HepG2 (cell line): Measurements from ENCODE around the gene SAPCD1. TPM values are rescaled to one million over a fixed set of nuclear protein-coding genes. Genes with fewer than 3 reads are reported as not detected.
A peak's percentile ranks its signal among the peaks of the same experiment; 100 is the strongest.

Experiments
- HMG20A ChIP-seq: IDR thresholded peaks from 2 replicates; pipeline ENCODE4 v1.6.1; 2016; ENCODE audit warnings: borderline replicate concordance
- HNRNPH1 ChIP-seq: fragments of 200-400 bp; formaldehyde crosslinking; optimal IDR thresholded peaks from 2 replicates; pipeline ENCODE3; 2017; ENCODE audit warnings: mild to moderate bottlenecking, low read depth, low read length
- KAT2B ChIP-seq: fragments of 150-350 bp; IDR thresholded peaks from 2 replicates; pipeline ENCODE4 v1.6.1; 2014; ENCODE audit warnings: low read depth, low read length, borderline replicate concordance
- LRRFIP1 ChIP-seq: sonication (generic); formaldehyde crosslinking; conservative IDR thresholded peaks from 2 replicates; pipeline ENCODE4 v1.4.0; 2020; ENCODE audit warnings: missing genetic modification reagents
- MAZ ChIP-seq, 2 experiments: sonication (generic) in 1 of 2; formaldehyde crosslinking in 1 of 2; IDR thresholded peaks; 2 replicates each; pipeline versions ENCODE4 v1.5.0 to v1.6.1; 2012 to 2020; ENCODE audit warnings: low read depth in 2 of 2, mild to moderate bottlenecking in 2 of 2, borderline replicate concordance in 1 of 2, improper control_type of control experiment in 1 of 2, low read length in 1 of 2, missing genetic modification reagents in 1 of 2, moderate library complexity in 1 of 2
- NR2F2 ChIP-seq: IDR thresholded peaks from 2 replicates; pipeline ENCODE4 v1.6.1; 2012; ENCODE audit warnings: low read depth, inconsistent platforms, borderline replicate concordance
- POLR2AphosphoS5 ChIP-seq: IDR thresholded peaks from 2 replicates; pipeline ENCODE4 v1.6.1; 2012; ENCODE audit warnings: low read depth, low read length
- RORA ChIP-seq: sonication (generic); formaldehyde crosslinking; IDR thresholded peaks from 2 replicates; pipeline ENCODE4 v1.5.0; 2020; ENCODE audit warnings: mild to moderate bottlenecking, missing genetic modification reagents, moderate library complexity
- STAT6 ChIP-seq: sonication (generic); formaldehyde crosslinking; IDR thresholded peaks from 2 replicates; pipeline ENCODE4 v1.4.0; 2020; ENCODE audit warnings: missing genetic modification reagents, mild to moderate bottlenecking, borderline replicate concordance
- ZBTB1 ChIP-seq: sonication (generic); formaldehyde crosslinking; IDR thresholded peaks from 2 replicates; pipeline ENCODE4 v1.4.0; 2020; ENCODE audit warnings: missing genetic modification reagents, borderline replicate concordance
- ZEB1 ChIP-seq: IDR thresholded peaks from 2 replicates; pipeline ENCODE4 v1.6.1; 2012; ENCODE audit warnings: mild to moderate bottlenecking, low read depth, inconsistent platforms; ENCODE audit not compliant: insufficient replicate concordance
- ZNF326 ChIP-seq: sonication (generic); formaldehyde crosslinking; IDR thresholded peaks from 2 replicates; pipeline ENCODE4 v1.4.0; 2020; ENCODE audit warnings: missing genetic modification reagents, borderline replicate concordance
- ZNF460 ChIP-seq: sonication (generic); formaldehyde crosslinking; IDR thresholded peaks from 2 replicates; pipeline ENCODE4 v1.5.1; 2020; ENCODE audit warnings: missing genetic modification reagents, mild to moderate bottlenecking, borderline replicate concordance
- ZNF549 ChIP-seq: sonication (generic); formaldehyde crosslinking; IDR thresholded peaks from 2 replicates; pipeline ENCODE4 v1.5.0; 2020; ENCODE audit warnings: missing genetic modification reagents
- polyA plus RNA-seq, 8 experiments: library from polyadenylated mRNA; depleted of rRNA in 3 of 8; stranded (reverse) in 7 of 8; unstranded in 1 of 8; fragments of >200 nt; fragmentation: Illumina TruSeq in 4 of 8; extraction: Trizol in 4 of 8; gene quantifications; 2 replicates each; pipeline versions ENCODE4 v1.2.1 to v1.2.3, GENCODE V29; 2011 to 2016; ENCODE audit warnings: low read depth in 4 of 8, missing spikeins in 1 of 8, mixed read lengths in 1 of 8; ENCODE audit not compliant: insufficient read depth in 1 of 8
- total RNA-seq, 5 experiments: library from RNA; depleted of rRNA; stranded (reverse); fragments of >200 nt; fragmentation: Illumina TruSeq; extraction: Trizol; gene quantifications; 2 replicates each; pipeline ENCODE4 v1.2.3, GENCODE V29; 2016; ENCODE audit warnings: low read depth in 1 of 5
- TF ChIP-seq, protein P1 (sequence below): sonication (generic); formaldehyde crosslinking; IDR thresholded peaks from 2 replicates; pipeline ENCODE4 v1.8.1; 2023; ENCODE audit warnings: mild to moderate bottlenecking, missing genetic modification reagents
- TF ChIP-seq, protein P2 (sequence below): sonication (generic); formaldehyde crosslinking; IDR thresholded peaks from 2 replicates; pipeline ENCODE4 v1.4.0; 2020; ENCODE audit warnings: mild to moderate bottlenecking, missing genetic modification reagents, borderline replicate concordance

The SAPCD1 gene
- total and polyA plus RNA-seq, 2 of the 13 experiments (the other 11 are each of a cell fraction or from before 2014, with no cell fraction given), result 2.5 to 3.9 TPM

- TF ChIP-seq, protein P1, sequence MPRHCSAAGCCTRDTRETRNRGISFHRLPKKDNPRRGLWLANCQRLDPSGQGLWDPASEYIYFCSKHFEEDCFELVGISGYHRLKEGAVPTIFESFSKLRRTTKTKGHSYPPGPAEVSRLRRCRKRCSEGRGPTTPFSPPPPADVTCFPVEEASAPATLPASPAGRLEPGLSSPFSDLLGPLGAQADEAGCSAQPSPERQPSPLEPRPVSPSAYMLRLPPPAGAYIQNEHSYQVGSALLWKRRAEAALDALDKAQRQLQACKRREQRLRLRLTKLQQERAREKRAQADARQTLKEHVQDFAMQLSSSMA (CRISPR knock-in tag), result peak; percentile 63; the same call in 1 of the 2 replicates
- TF ChIP-seq MAZ (IDR thresholded peaks at IDR 0.05; ENCODE audit: borderline replicate concordance, low read depth, low read length) (peak; percentile 34; the same call in 1 of the 2 replicates), MAZ (CRISPR knock-in tag; IDR thresholded peaks at IDR 0.05; ENCODE audit: low read depth) (peak; percentile 79), ZEB1 (no peak), STAT6 (CRISPR knock-in tag) (no peak), HMG20A (CRISPR knock-in tag) (peak; percentile 27; the same call in 1 of the 2 replicates), RORA (CRISPR knock-in tag) (no peak), KAT2B (no peak), ZNF549 (no peak), NR2F2 (no peak), ZNF326 (CRISPR knock-in tag) (no peak), LRRFIP1 (no peak), POLR2AphosphoS5 (peak; percentile 66), HNRNPH1 (no peak), ZBTB1 (CRISPR knock-in tag) (no peak), ZNF460 (CRISPR knock-in tag) (no peak)
- TF ChIP-seq, protein P2, sequence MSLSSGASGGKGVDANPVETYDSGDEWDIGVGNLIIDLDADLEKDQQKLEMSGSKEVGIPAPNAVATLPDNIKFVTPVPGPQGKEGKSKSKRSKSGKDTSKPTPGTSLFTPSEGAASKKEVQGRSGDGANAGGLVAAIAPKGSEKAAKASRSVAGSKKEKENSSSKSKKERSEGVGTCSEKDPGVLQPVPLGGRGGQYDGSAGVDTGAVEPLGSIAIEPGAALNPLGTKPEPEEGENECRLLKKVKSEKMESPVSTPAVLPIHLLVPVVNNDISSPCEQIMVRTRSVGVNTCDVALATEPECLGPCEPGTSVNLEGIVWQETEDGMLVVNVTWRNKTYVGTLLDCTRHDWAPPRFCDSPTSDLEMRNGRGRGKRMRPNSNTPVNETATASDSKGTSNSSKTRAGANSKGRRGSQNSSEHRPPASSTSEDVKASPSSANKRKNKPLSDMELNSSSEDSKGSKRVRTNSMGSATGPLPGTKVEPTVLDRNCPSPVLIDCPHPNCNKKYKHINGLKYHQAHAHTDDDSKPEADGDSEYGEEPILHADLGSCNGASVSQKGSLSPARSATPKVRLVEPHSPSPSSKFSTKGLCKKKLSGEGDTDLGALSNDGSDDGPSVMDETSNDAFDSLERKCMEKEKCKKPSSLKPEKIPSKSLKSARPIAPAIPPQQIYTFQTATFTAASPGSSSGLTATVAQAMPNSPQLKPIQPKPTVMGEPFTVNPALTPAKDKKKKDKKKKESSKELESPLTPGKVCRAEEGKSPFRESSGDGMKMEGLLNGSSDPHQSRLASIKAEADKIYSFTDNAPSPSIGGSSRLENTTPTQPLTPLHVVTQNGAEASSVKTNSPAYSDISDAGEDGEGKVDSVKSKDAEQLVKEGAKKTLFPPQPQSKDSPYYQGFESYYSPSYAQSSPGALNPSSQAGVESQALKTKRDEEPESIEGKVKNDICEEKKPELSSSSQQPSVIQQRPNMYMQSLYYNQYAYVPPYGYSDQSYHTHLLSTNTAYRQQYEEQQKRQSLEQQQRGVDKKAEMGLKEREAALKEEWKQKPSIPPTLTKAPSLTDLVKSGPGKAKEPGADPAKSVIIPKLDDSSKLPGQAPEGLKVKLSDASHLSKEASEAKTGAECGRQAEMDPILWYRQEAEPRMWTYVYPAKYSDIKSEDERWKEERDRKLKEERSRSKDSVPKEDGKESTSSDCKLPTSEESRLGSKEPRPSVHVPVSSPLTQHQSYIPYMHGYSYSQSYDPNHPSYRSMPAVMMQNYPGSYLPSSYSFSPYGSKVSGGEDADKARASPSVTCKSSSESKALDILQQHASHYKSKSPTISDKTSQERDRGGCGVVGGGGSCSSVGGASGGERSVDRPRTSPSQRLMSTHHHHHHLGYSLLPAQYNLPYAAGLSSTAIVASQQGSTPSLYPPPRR (CRISPR knock-in tag), result peak; percentile 99
Observed at GRCh38 chr6:31737991-31738979, 24.2 kb upstream of the SAPCD1 start (continued).
